ENCODE data around the gene XPNPEP2. TPM values are rescaled to one million over a fixed set of nuclear protein-coding genes. Genes with fewer than 3 reads are reported as not detected.

XPNPEP2 gene
- total RNA-seq, 6 experiments from 2014 or later: 2.9 to 30.7 (median 16.5) TPM

- intact Hi-C loops (cut with DNase I): no loop called here
- H3K27me3 ChIP-seq: no peaks in the 10 kb centered on the region
- H3K27ac ChIP-seq: no peak overlapping the region
- 62% methylated on average over 6 of the region's 7 CpGs for WGBS (ENCODE audit: insufficient coverage, low coverage, low lambda C conversion rate, missing lambda C conversion rate)
- H3K9me3 ChIP-seq: no peaks in the 10 kb centered on the region
- ATAC-seq (no peak), DNase-seq (no peak)
- H3K4me3 ChIP-seq: no peak overlapping the region
- no peak for TF ChIP-seq CTCF (IDR thresholded peaks at IDR 0.05)
- no peak for TF ChIP-seq POLR2A (IDR thresholded peaks at IDR 0.05)
- H3K36me3 ChIP-seq: no peaks in the 10 kb centered on the region
- no peaks in the 10 kb centered on the region for H3K4me1 ChIP-seq
These were observed 8.0 kb downstream of the XPNPEP2 start for GRCh38 chrX:129746557-129747470.

- intact Hi-C loops (cut with DNase I): no loop called here
- no peaks in the 10 kb centered on the region for H3K9me3 ChIP-seq
- no peak for TF ChIP-seq POLR2A (IDR thresholded peaks at IDR 0.05)
- ATAC-seq (no peak), DNase-seq (no peak)
- H3K27me3 ChIP-seq: no peaks in the 10 kb centered on the region
- no peak overlapping the region for H3K27ac ChIP-seq
- no peaks in the 10 kb centered on the region for H3K36me3 ChIP-seq
- no peaks in the 10 kb centered on the region for H3K4me1 ChIP-seq
- H3K4me3 ChIP-seq: no peak overlapping the region
- 76% methylated on average over 4 of the region's 4 CpGs for WGBS (ENCODE audit: insufficient coverage, low coverage, low lambda C conversion rate, missing lambda C conversion rate)
These were observed 8.8 kb downstream of the XPNPEP2 start for GRCh38 chrX:129747533-129747932.

- peak; percentile 44 to 83 (median 68) for ATAC-seq
- H3K27ac ChIP-seq: no peak overlapping the region
- H3K27me3 ChIP-seq: no peaks in the 10 kb centered on the region
- no peaks in the 10 kb centered on the region for H3K4me1 ChIP-seq
- intact Hi-C loops (cut with DNase I): no loop called here
- H3K4me3 ChIP-seq: no peak overlapping the region
- TF ChIP-seq POLR2A (IDR thresholded peaks at IDR 0.05) (no peak), CTCF (IDR thresholded peaks at IDR 0.05) (no peak)
- WGBS (ENCODE audit: insufficient coverage, low coverage, low lambda C conversion rate, missing lambda C conversion rate): 33% methylated on average over 4 of the region's 4 CpGs
- no peaks in the 10 kb centered on the region for H3K9me3 ChIP-seq
- DNase-seq: no peak
- no peaks in the 10 kb centered on the region for H3K36me3 ChIP-seq
These were observed 9.5 kb downstream of the XPNPEP2 start for GRCh38 chrX:129748305-129748704.

- TF ChIP-seq POLR2A (IDR thresholded peaks at IDR 0.05) (no peak), CTCF (IDR thresholded peaks at IDR 0.05) (no peak)
- Histone ChIP-seq H3K27ac (no peak overlapping the region), H3K9me3 (no peaks in the 10 kb centered on the region), H3K36me3 (no peaks in the 10 kb centered on the region), H3K27me3 (no peaks in the 10 kb centered on the region), H3K4me1 (no peaks in the 10 kb centered on the region), H3K4me3 (no peak overlapping the region)
- intact Hi-C loops (cut with DNase I): no loop called here
- ATAC-seq (no peak), DNase-seq (no peak)
- 79% methylated on average over 2 of the region's 2 CpGs for WGBS (ENCODE audit: insufficient coverage, low coverage, low lambda C conversion rate, missing lambda C conversion rate)
These were observed 10.3 kb downstream of the XPNPEP2 start for GRCh38 chrX:129749069-129749468.

GRCh38 chrX:129750971-129751370 lies 12.2 kb downstream of the XPNPEP2 start:
- H3K9me3 ChIP-seq: no peaks in the 10 kb centered on the region
- DNase-seq: no peak

More at GRCh38 chrX:129750971-129751370, 12.2 kb downstream of the XPNPEP2 start:
- H3K27ac ChIP-seq: no peak overlapping the region
- H3K4me3 ChIP-seq: no peak overlapping the region
- H3K27me3 ChIP-seq: no peaks in the 10 kb centered on the region
- H3K4me1 ChIP-seq: no peaks in the 10 kb centered on the region
- no peaks in the 10 kb centered on the region for H3K36me3 ChIP-seq
- WGBS (ENCODE audit: insufficient coverage, low coverage, low lambda C conversion rate, missing lambda C conversion rate): 41% methylated on average over 6 of the region's 8 CpGs
- TF ChIP-seq POLR2A (IDR thresholded peaks at IDR 0.05) (no peak), CTCF (IDR thresholded peaks at IDR 0.05) (no peak)
- no peak for ATAC-seq
- intact Hi-C loops (cut with DNase I): no loop called here
